Left lung (tissue), 10 donors: ENCODE measurements around the gene PLPPR3. TPM values are rescaled to one million over a fixed set of nuclear protein-coding genes. Genes with fewer than 3 reads are reported as not detected.

ENCODE experiments used
- ATAC-seq: fragments of 200-7000 bp; cut with Tn5 transposase; one replicate; pipeline ENCODE4 v1.9.1; 2020; ENCODE audit warnings: moderate library complexity
- DNase-seq, 4 donors: peaks; one replicate each; pipeline ENCODE4 v3.0.0-alpha.2; 2013 to 2020
- H3K27ac ChIP-seq, 2 donors: fragments of 200-600 bp; sonication (generic) in 1 of 2; one replicate each; pipeline versions ENCODE4 v1.5.0 to v1.8.0; 2020 to 2021
- H3K27me3 ChIP-seq, 2 donors: fragments of 200-600 bp; sonication (generic) in 1 of 2; one replicate each; pipeline versions ENCODE4 v1.5.0 to v1.8.0; 2020 to 2021
- H3K36me3 ChIP-seq, 2 donors: fragments of 200-600 bp; sonication (generic) in 1 of 2; one replicate each; pipeline versions ENCODE4 v1.5.0 to v1.8.0; 2020 to 2021
- H3K4me1 ChIP-seq, 2 donors: fragments of 200-600 bp; one replicate each; pipeline ENCODE4 v1.8.0; 2021
- H3K4me3 ChIP-seq, 2 donors: fragments of 200-600 bp; sonication (generic) in 1 of 2; one replicate each; pipeline versions ENCODE4 v1.5.0 to v1.8.0; 2020 to 2021; ENCODE audit warnings: mild to moderate bottlenecking in 1 of 2
- H3K9me3 ChIP-seq, 2 donors: fragments of 200-600 bp; sonication (generic) in 1 of 2; one replicate each; pipeline versions ENCODE4 v1.5.0 to v1.8.0; 2020 to 2021
- CTCF ChIP-seq, 2 donors: fragments of 200-600 bp; sonication (generic) in 1 of 2; IDR thresholded peaks; one replicate each; pipeline versions ENCODE4 v1.5.0 to v1.8.0; 2021; ENCODE audit warnings: antibody characterized with exemption in 2 of 2
- intact Hi-C, 2 donors: fragments of 100-400 bp; cut with DNase I; formaldehyde crosslinking; loops; one replicate each; pipeline versions ENCODE4 v1.11.2 to v1.14.2; 2022
- polyA plus RNA-seq, 6 donors: library from polyadenylated mRNA; unstranded; fragments of 120-200 nt; gene quantifications; one replicate each; pipeline ENCODE4 v1.2.1, GENCODE V29; 2013; ENCODE audit not compliant: insufficient read length in 6 of 6
- total RNA-seq, 2 donors: library from RNA; stranded (reverse); fragmentation: NEBNext Ultra II Directional; extraction: Animal tissue kit (Norgen Biotek cat#: 25700); gene quantifications; one replicate each; pipeline ENCODE4 v1.2.1, GENCODE V29; 2021
- donor health status: DM: no; HTN: yes; CAD: no.
- donor health status: DM: no; HTN: no; CAD: no.

The PLPPR3 gene
- total and polyA plus RNA-seq, 8 donors: 1.6 to 11.9 (median 6.3) TPM

- peak in 3 of 4 donors; percentile 80 to 91 (median 83) for DNase-seq
- intact Hi-C loops: no loop called here
- Histone ChIP-seq H3K4me3 (no peak overlapping the region), H3K4me1 (peaks cover 0 to 25% of the 10 kb centered on the region in 2 donors), H3K9me3 (no peaks in the 10 kb centered on the region), H3K27me3 (no peaks in the 10 kb centered on the region), H3K27ac (peak overlapping the region; percentile 37 to 78), H3K36me3 (peaks cover 0 to 55% of the 10 kb centered on the region in 2 donors)
- no peak for TF ChIP-seq CTCF (IDR thresholded peaks at IDR 0.05)
- ATAC-seq: peak; percentile 63
Observed at GRCh38 chr19:869245-870177, 47.8 kb upstream of the PLPPR3 start.

GRCh38 chr19:868458-869244 is 46.9 kb upstream of the PLPPR3 start:
- no peak for TF ChIP-seq CTCF (IDR thresholded peaks at IDR 0.05)
- intact Hi-C loops: no loop called here
- peaks cover 0 to 32% of the 10 kb centered on the region in 2 donors for H3K4me1 ChIP-seq
- ATAC-seq (no peak), DNase-seq (no peak)
- H3K36me3 ChIP-seq: peaks cover 0 to 46% of the 10 kb centered on the region in 2 donors
- no peaks in the 10 kb centered on the region for H3K27me3 ChIP-seq
- peak overlapping the region in 1 of 2 donors; percentile 78 for H3K27ac ChIP-seq
- no peaks in the 10 kb centered on the region for H3K9me3 ChIP-seq
- no peak overlapping the region for H3K4me3 ChIP-seq

- TF ChIP-seq CTCF (IDR thresholded peaks at IDR 0.05): no peak
- H3K27me3 ChIP-seq: no peaks in the 10 kb centered on the region
- no peak for ATAC-seq
- H3K4me3 ChIP-seq: no peak overlapping the region
- DNase-seq: no peak
- H3K9me3 ChIP-seq: no peaks in the 10 kb centered on the region
- peaks cover 0 to 42% of the 10 kb centered on the region in 2 donors for H3K36me3 ChIP-seq
- intact Hi-C loops: no loop called here
- H3K4me1 ChIP-seq: peaks cover 0 to 39% of the 10 kb centered on the region in 2 donors
- H3K27ac ChIP-seq: no peak overlapping the region
Observed at GRCh38 chr19:867855-868457, 46.2 kb upstream of the PLPPR3 start.

GRCh38 chr19:867301-867793 is 45.6 kb upstream of the PLPPR3 start:
- no peak for TF ChIP-seq CTCF (IDR thresholded peaks at IDR 0.05)
- ATAC-seq: no peak
- H3K36me3 ChIP-seq: peaks cover 0 to 42% of the 10 kb centered on the region in 2 donors
- DNase-seq: no peak
- H3K4me1 ChIP-seq: peaks cover 0 to 42% of the 10 kb centered on the region in 2 donors
- H3K9me3 ChIP-seq: no peaks in the 10 kb centered on the region
- H3K27me3 ChIP-seq: no peaks in the 10 kb centered on the region
- intact Hi-C loops: no loop called here
- H3K27ac ChIP-seq: no peak overlapping the region
- H3K4me3 ChIP-seq: no peak overlapping the region
